DMS114 treated with DMSO at 0.1 percent for 48 hours (cell line): ENCODE measurements around the gene OR6N2.

Experiments used
- DNase-seq: peaks from one replicate; lab custom pipeline; 2025; ENCODE audit not compliant: unreplicated experiment; lab: John Stamatoyannopoulos, UW

Gene OR6N2

DNA sequence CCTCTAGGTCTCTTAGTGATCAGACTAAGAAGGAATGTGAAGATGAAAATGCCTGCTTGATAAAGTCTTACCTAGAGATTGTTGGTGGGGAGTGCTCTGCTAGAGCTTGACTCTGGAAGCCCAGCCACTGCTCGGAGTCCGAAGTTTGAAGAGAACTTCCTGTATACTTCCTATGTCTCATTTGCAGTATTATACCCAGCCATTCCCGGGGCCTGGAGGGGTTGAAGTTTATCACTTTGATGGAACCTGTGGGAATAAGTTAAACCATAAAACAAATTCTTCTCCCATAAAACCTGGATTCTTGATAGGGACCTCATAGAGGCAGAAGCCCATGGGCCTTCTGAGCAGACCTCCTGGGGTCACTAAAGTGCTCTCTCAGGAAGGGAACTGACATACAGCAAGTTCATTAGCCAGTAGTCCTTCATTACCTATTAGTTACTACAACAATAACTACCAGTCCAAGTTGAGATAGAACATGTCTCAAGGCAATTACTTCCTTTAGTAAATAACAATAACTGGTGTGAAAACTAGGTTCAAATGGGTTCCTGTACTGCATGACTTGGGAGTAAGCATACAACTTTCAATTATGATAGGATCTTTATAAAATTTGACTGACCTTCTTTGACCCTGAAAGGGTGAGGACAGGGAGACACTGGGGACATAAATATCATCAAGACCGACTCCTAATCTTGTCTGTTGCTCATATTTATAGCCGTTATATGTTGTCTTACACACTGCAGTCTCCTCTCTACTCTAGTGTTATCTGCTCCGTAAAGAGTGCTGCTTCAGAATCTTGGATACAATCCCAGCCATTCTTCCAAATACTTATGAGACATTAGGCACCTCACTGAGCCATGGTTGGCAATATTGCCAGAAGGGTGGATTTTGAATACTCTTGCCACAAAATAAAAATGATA is 8.8 kb downstream of the OR6N2 start, which contains the start of gene OR6N1:
Gene OR6N1 (minus strand): TSS at position 246 of the 917 bp plus-strand sequence. CDS start 5,513 bp downstream, outside the sequence.
- DNase-seq, result no peak

DNA sequence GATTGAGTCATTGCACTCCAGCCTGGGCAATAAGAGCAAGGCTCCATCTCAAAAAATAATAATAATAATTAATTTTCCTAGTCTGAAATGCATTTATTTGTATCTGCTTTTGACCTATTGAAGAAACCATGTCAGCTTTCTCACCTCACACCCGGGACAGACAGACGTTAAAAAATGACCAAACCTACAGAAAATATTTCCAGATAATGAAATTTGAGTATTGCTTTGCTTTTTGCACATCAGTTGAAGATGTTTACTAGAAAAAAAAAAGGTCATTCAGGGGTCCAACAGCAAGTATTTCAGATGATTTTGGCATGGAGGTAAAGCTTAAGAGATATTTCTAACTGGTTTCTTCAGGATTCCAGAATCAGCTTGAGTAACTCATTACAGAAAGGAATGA is 26.6 kb downstream of the OR6N2 start, which contains the start of gene OR6K6:
Gene OR6K6 (plus strand): TSS at position 301 of the 400 bp plus-strand sequence. CDS start 168 bp downstream, outside the sequence.
- no peak for DNase-seq

- DNase-seq, result no peak
Measured at GRCh38 chr1:158752155-158752712, 28.8 kb downstream of the OR6N2 start.

DNA sequence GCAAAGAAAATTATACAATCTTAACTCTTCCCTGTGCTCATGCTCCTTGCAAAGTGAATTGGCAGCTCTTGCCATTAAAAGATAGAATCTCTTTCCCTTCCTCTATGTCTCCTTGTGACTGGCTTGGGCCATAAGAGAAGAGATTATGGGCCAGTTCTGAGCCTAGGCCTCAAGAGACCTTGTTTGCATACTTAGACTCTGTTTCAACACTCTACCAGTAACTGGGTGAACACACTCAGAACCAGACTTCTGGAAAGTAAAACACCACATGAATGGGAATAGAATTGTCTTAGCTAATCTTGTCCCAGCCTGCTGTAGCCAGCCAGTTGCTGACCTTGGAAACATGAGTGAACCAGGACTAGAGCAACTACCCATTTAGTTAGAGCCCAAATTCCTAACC is 45.2 kb downstream of the OR6N2 start:
- DNase-seq, result no peak

- DNase-seq, result no peak
Measured at GRCh38 chr1:158732524-158732923, 48.5 kb downstream of the OR6N2 start.

DNA sequence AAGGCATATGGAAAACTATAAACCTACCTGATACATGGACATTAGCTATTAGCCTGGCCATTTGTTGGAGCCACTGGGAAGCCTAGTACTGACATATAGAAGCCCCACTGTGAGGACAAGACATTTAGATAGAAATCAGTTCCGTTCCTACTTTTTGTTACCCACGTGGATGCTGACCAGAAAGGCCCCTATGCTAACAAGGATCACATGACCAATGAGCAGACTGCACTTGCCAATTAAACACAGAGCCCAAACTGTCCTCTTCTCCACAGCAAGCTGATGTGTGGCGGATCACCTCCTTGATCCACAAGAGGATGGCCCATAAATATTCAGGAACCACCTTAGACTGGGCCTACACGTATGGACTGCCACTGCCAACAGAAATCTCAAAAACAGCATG is 49.3 kb downstream of the OR6N2 start:
- DNase-seq, result no peak

DNA sequence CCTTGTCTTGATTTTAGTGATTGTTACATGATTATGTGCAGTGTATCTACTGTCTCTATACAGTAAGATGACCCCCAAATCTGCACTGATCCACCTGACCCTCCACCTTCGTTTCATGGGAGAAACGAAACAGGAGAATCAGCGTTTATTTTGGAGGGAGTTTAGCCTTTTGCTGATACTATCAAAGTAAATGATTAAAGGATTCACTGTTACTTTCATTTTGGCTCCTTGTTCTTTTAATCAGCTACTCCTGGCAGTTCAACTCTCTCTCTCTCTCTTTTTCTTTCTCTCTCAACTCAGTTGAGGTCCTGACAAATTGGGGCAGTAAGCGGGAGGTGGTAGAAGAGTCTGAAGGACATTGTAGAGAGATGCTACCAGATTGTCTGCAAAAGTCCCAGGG is 50.6 kb downstream of the OR6N2 start:
- DNase-seq, result no peak

GRCh38 chr1:158728510-158729225 is 52.3 kb downstream of the OR6N2 start:
- no peak for DNase-seq

GRCh38 chr1:158724442-158724841 is 56.6 kb downstream of the OR6N2 start:
- DNase-seq, result no peak
